Panc1 (cell line): ENCODE data around the gene DHDH. TPM values are rescaled to one million over a fixed set of nuclear protein-coding genes. Genes with fewer than 3 reads are reported as not detected.

Experiments used
- ATAC-seq: fragments of 200-7000 bp; cut with Tn5 transposase; 2 replicates; pipeline ENCODE4 v1.9.1; 2020; ENCODE audit warnings: mild to moderate bottlenecking, moderate library complexity
- BruUV-seq: library from RNA; stranded (reverse); fragments of 400-500 nt; replicated peaks from 2 replicates; lab custom pipeline; 2021; lab: Mats Ljungman, UMichigan
- CTCF ChIA-PET: fragments of 300-600 bp; sonication (Branson Sonifier 250); formaldehyde crosslinking; loops from one replicate; lab custom pipeline; 2022; ENCODE audit warnings: antibody characterized with exemption; lab: Charles Lee
- POLR2A ChIA-PET: fragments of 300-600 bp; sonication (Branson Sonifier 250); formaldehyde crosslinking; loops from one replicate; lab custom pipeline; 2022; ENCODE audit warnings: antibody characterized with exemption; lab: Charles Lee
- DNase-seq: peaks from one replicate; pipeline ENCODE4 v3.0.0-alpha.2; 2010; ENCODE audit warnings: low read depth, low spot score
- H3K27ac ChIP-seq: 2 replicates; pipeline ENCODE4 v1.5.1; 2011; ENCODE audit warnings: mild to moderate bottlenecking, low read length, inconsistent platforms
- H3K27me3 ChIP-seq: fragments of 200-500 bp; sonication (Bioruptor generic); 2 replicates; pipeline ENCODE4 v1.6.0; 2014; ENCODE audit warnings: low read length, inconsistent platforms; ENCODE audit not compliant: control insufficient read depth, insufficient read depth
- H3K36me3 ChIP-seq: fragments of 200-500 bp; sonication (Bioruptor generic); 2 replicates; pipeline ENCODE4 v1.5.1; 2014; ENCODE audit warnings: inconsistent platforms, mild to moderate bottlenecking, low read length, moderate library complexity; ENCODE audit not compliant: control insufficient read depth, insufficient read depth
- H3K4me1 ChIP-seq: 2 replicates; pipeline ENCODE4 v1.5.1; 2011; ENCODE audit warnings: inconsistent platforms, mild to moderate bottlenecking, low read length, moderate library complexity; ENCODE audit not compliant: control insufficient read depth, insufficient read depth
- H3K4me3 ChIP-seq, 2 experiments: 2 replicates each; pipeline ENCODE4 v1.5.1; 2011 to 2012; ENCODE audit warnings: low read depth in 2 of 2, low read length in 2 of 2, mild to moderate bottlenecking in 2 of 2, inconsistent platforms in 1 of 2, moderate library complexity in 1 of 2
- H3K9me3 ChIP-seq: fragments of 200-500 bp; sonication (Bioruptor generic); 2 replicates; pipeline ENCODE4 v1.5.1; 2014; ENCODE audit warnings: low read depth, mild to moderate bottlenecking, inconsistent platforms, low read length, moderate library complexity; ENCODE audit not compliant: control insufficient read depth, insufficient read depth
- POLR2AphosphoS5 ChIP-seq: IDR thresholded peaks from 2 replicates; pipeline ENCODE4 v1.6.1; 2012; ENCODE audit warnings: mild to moderate bottlenecking, low read depth, low read length, moderate library complexity
- SIN3A ChIP-seq: IDR thresholded peaks from 2 replicates; pipeline ENCODE4 v1.6.1; 2012; ENCODE audit warnings: low read depth, mild to moderate bottlenecking, low read length, moderate library complexity, borderline replicate concordance; ENCODE audit not compliant: insufficient read depth
- TCF7L2 ChIP-seq: IDR thresholded peaks from 2 replicates; pipeline ENCODE4 v1.6.1; 2011; ENCODE audit warnings: mild to moderate bottlenecking, low read depth, low read length, inconsistent platforms
- in situ Hi-C: cut with HindIII; loops from 2 replicates; pipeline ENCODE4 v1.10.0; 2016; ENCODE audit warnings: low sequenced_read_pairs, low pct_unique_long_range_greater_than_20kb
- intact Hi-C: fragments of 100-400 bp; cut with micrococcal nuclease; formaldehyde crosslinking; loops from one replicate; pipeline ENCODE4 v1.10.0; 2022; ENCODE audit not compliant: unreplicated experiment
- total RNA-seq: library from RNA; stranded (reverse); gene quantifications from one replicate; pipeline ENCODE4 v1.2.1, GENCODE V29; 2021; ENCODE audit not compliant: unreplicated experiment
- TF ChIP-seq, protein P1 (sequence below): fragments of 450-650 bp; IDR thresholded peaks from 2 replicates; pipeline ENCODE4 v1.5.1; 2017; ENCODE audit warnings: mild to moderate bottlenecking
- TF ChIP-seq, protein P2 (sequence below), 2 experiments: IDR thresholded peaks; 2 replicates each; pipeline ENCODE4 v1.6.1; 2011 to 2012; ENCODE audit warnings: low read depth in 2 of 2, control low read depth in 1 of 2, low read length in 1 of 2, mild to moderate bottlenecking in 1 of 2, moderate library complexity in 1 of 2; ENCODE audit not compliant: insufficient read depth in 1 of 2

Gene DHDH
- total RNA-seq, 1 experiment from 2014 or later: 0.85 TPM

DNA sequence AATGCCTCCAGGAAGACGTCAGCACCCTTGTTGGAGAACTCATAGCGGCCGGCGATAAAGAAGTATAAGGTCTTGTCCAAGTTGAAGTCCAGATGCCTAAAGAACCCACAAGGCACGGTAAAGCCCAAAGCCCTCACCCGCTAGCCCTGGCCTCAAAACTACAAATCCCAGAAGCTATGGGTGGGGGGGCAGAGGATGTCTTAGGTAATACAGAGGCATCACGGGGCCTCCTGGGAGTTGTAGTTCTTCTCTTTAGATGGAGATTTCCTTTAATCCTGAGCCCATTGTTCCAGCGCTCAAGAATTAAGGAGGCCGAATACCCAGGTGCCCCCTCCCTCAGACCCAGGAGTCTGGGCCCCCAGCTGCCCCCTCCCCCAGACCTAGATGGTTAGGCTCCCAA is 48.8 kb downstream of the DHDH start:
- Histone ChIP-seq H3K36me3 (no peaks in the 10 kb centered on the region), H3K9me3 (no peaks in the 10 kb centered on the region), H3K4me1 (no peaks in the 10 kb centered on the region), H3K27ac (no peak overlapping the region), H3K4me3 (no peak overlapping the region), H3K27me3 (no peaks in the 10 kb centered on the region)
- no peak for DNase-seq
- intact Hi-C loops: no loop called here
- no peak for ATAC-seq
- in situ Hi-C loops: no loop called here
- ChIA-PET POLR2A (no interaction called here), CTCF (no interaction called here)
- no TSS peak for BruUV-seq
- TF ChIP-seq POLR2AphosphoS5 (no peak), TCF7L2 (no peak), SIN3A (no peak)
- TF ChIP-seq, protein P1, sequence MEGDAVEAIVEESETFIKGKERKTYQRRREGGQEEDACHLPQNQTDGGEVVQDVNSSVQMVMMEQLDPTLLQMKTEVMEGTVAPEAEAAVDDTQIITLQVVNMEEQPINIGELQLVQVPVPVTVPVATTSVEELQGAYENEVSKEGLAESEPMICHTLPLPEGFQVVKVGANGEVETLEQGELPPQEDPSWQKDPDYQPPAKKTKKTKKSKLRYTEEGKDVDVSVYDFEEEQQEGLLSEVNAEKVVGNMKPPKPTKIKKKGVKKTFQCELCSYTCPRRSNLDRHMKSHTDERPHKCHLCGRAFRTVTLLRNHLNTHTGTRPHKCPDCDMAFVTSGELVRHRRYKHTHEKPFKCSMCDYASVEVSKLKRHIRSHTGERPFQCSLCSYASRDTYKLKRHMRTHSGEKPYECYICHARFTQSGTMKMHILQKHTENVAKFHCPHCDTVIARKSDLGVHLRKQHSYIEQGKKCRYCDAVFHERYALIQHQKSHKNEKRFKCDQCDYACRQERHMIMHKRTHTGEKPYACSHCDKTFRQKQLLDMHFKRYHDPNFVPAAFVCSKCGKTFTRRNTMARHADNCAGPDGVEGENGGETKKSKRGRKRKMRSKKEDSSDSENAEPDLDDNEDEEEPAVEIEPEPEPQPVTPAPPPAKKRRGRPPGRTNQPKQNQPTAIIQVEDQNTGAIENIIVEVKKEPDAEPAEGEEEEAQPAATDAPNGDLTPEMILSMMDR: no peak
- TF ChIP-seq, protein P2, sequence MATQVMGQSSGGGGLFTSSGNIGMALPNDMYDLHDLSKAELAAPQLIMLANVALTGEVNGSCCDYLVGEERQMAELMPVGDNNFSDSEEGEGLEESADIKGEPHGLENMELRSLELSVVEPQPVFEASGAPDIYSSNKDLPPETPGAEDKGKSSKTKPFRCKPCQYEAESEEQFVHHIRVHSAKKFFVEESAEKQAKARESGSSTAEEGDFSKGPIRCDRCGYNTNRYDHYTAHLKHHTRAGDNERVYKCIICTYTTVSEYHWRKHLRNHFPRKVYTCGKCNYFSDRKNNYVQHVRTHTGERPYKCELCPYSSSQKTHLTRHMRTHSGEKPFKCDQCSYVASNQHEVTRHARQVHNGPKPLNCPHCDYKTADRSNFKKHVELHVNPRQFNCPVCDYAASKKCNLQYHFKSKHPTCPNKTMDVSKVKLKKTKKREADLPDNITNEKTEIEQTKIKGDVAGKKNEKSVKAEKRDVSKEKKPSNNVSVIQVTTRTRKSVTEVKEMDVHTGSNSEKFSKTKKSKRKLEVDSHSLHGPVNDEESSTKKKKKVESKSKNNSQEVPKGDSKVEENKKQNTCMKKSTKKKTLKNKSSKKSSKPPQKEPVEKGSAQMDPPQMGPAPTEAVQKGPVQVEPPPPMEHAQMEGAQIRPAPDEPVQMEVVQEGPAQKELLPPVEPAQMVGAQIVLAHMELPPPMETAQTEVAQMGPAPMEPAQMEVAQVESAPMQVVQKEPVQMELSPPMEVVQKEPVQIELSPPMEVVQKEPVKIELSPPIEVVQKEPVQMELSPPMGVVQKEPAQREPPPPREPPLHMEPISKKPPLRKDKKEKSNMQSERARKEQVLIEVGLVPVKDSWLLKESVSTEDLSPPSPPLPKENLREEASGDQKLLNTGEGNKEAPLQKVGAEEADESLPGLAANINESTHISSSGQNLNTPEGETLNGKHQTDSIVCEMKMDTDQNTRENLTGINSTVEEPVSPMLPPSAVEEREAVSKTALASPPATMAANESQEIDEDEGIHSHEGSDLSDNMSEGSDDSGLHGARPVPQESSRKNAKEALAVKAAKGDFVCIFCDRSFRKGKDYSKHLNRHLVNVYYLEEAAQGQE (IDR thresholded peaks at IDR 0.05; ENCODE audit: insufficient read depth in 1 of 2, low read depth in 2 of 2, low read length in 1 of 2): no peak

- POLR2A ChIA-PET: no interaction called here
- TF ChIP-seq, protein P1: no peak
- TF ChIP-seq SIN3A (no peak), POLR2AphosphoS5 (no peak), TCF7L2 (no peak)
- TF ChIP-seq, protein P2 (IDR thresholded peaks at IDR 0.05; ENCODE audit: insufficient read depth in 1 of 2, low read depth in 2 of 2, low read length in 1 of 2): no peak
- intact Hi-C loops (no loop called here), in situ Hi-C loops (no loop called here)
- CTCF ChIA-PET: no interaction called here
- ATAC-seq (no peak), DNase-seq (no peak)
- Histone ChIP-seq H3K9me3 (no peaks in the 10 kb centered on the region), H3K4me1 (no peaks in the 10 kb centered on the region), H3K36me3 (no peaks in the 10 kb centered on the region), H3K4me3 (no peak overlapping the region), H3K27me3 (no peaks in the 10 kb centered on the region), H3K27ac (no peak overlapping the region)
- no TSS peak for BruUV-seq
These were observed 52.2 kb downstream of the DHDH start for GRCh38 chr19:48985711-48986110.
